SK-N-SH (cell line): ENCODE results near the gene RNF157. TPM values are rescaled to one million over a fixed set of nuclear protein-coding genes. Genes with fewer than 3 reads are reported as not detected.

Experiments
- CTCF ChIA-PET: fragments of 300-600, 350-600 bp; formaldehyde crosslinking; extraction: SDS; loops from one replicate; lab custom pipeline; 2021; lab: Yijun Ruan, JAX
- POLR2A ChIA-PET: fragments of 350-600 bp; sonication (Branson Sonifier 250); formaldehyde crosslinking; extraction: SDS; loops from one replicate; lab custom pipeline; 2020; ENCODE audit warnings: antibody characterized with exemption, inconsistent platforms; lab: Yijun Ruan, JAX
- DNase-seq: peaks from one replicate; pipeline ENCODE4 v3.0.0; 2012
- H2AFZ ChIP-seq: fragments of 200-600 bp; sonication (generic); 2 replicates; pipeline ENCODE4 v1.8.1; 2016; ENCODE audit warnings: antibody characterized with exemption, mild to moderate bottlenecking, low read depth
- H3F3A ChIP-seq: fragments of 200-600 bp; sonication (generic); replicated peaks from 2 replicates; pipeline ENCODE3; 2016; ENCODE audit warnings: antibody characterized with exemption, mild to moderate bottlenecking; ENCODE audit not compliant: insufficient read depth
- H3K27ac ChIP-seq, 2 experiments: fragments of 200-500 bp in 1 of 2; fragments of 200-600 bp in 1 of 2; sonication (Bioruptor generic) in 1 of 2; sonication (generic), shearing (Covaris generic) in 1 of 2; 2 replicates each; pipeline versions ENCODE4 v1.5.1 to v1.6.1; 2014 to 2016; ENCODE audit warnings: low read depth in 2 of 2, inconsistent platforms in 1 of 2, low read length in 1 of 2, mild to moderate bottlenecking in 1 of 2, mixed read lengths in 1 of 2
- H3K27me3 ChIP-seq: fragments of 200-600 bp; sonication (generic), shearing (Covaris generic); 2 replicates; pipeline ENCODE4 v1.6.1; 2016; ENCODE audit warnings: mixed run types; ENCODE audit not compliant: insufficient read depth
- H3K36me3 ChIP-seq, 2 experiments: fragments of 200-500 bp in 1 of 2; fragments of 200-600 bp in 1 of 2; sonication (Bioruptor generic) in 1 of 2; sonication (generic) in 1 of 2; replicated peaks in 1 of 2; 2 replicates each; pipeline versions ENCODE3 to v1.5.1; 2014 to 2016; ENCODE audit warnings: low read length in 1 of 2, mild to moderate bottlenecking in 1 of 2; ENCODE audit not compliant: insufficient read depth in 2 of 2, control insufficient read depth in 1 of 2
- H3K4me1 ChIP-seq, 2 experiments: fragments of 200-500 bp in 1 of 2; fragments of 200-600 bp in 1 of 2; sonication (Bioruptor generic) in 1 of 2; sonication (generic), shearing (Covaris generic) in 1 of 2; 2 replicates each; pipeline versions ENCODE4 v1.5.1 to v1.6.1; 2014 to 2016; ENCODE audit warnings: low read depth in 1 of 2, low read length in 1 of 2, mixed run types in 1 of 2; ENCODE audit not compliant: insufficient read depth in 2 of 2, control insufficient read depth in 1 of 2
- H3K4me2 ChIP-seq: fragments of 200-600 bp; sonication (generic), shearing (Covaris generic); 2 replicates; pipeline ENCODE4 v1.6.1; 2017; ENCODE audit warnings: mixed run types
- H3K4me3 ChIP-seq, 2 experiments: fragments of 200-500 bp in 1 of 2; fragments of 200-600 bp in 1 of 2; sonication (Bioruptor generic) in 1 of 2; sonication (generic), shearing (Covaris generic) in 1 of 2; 2 replicates each; pipeline versions ENCODE4 v1.5.1 to v1.8.1; 2014 to 2016; ENCODE audit warnings: low read depth in 2 of 2, inconsistent platforms in 1 of 2, low read length in 1 of 2, mild to moderate bottlenecking in 1 of 2, mixed read lengths in 1 of 2, moderate library complexity in 1 of 2
- H3K79me2 ChIP-seq: fragments of 200-600 bp; sonication (generic); 2 replicates; pipeline ENCODE4 v1.8.1; 2017; ENCODE audit warnings: mild to moderate bottlenecking; ENCODE audit not compliant: insufficient read depth
- H3K9ac ChIP-seq: fragments of 200-600 bp; sonication (generic); 2 replicates; pipeline ENCODE4 v1.6.1; 2017; ENCODE audit warnings: mixed run types
- H3K9me2 ChIP-seq: fragments of 200-600 bp; sonication (generic); 2 replicates; pipeline ENCODE4 v1.6.1; 2017; ENCODE audit warnings: mixed run types
- H3K9me3 ChIP-seq: fragments of 200-600 bp; sonication (generic); 2 replicates; pipeline ENCODE4 v1.6.1; 2017; ENCODE audit warnings: mixed run types, mild to moderate bottlenecking, moderate library complexity
- H4K20me1 ChIP-seq: fragments of 200-600 bp; sonication (generic); 2 replicates; pipeline ENCODE4 v1.6.1; 2017; ENCODE audit warnings: mild to moderate bottlenecking, mixed run types; ENCODE audit not compliant: insufficient read depth
- EP300 ChIP-seq, 2 experiments: IDR thresholded peaks; 2 replicates each; pipeline versions ENCODE4 v1.4.0 to v1.6.1; 2012; ENCODE audit warnings: borderline replicate concordance in 1 of 2, low read depth in 1 of 2, low read length in 1 of 2
- FOSL2 ChIP-seq: IDR thresholded peaks from 2 replicates; pipeline ENCODE4 v1.4.0; 2012; ENCODE audit warnings: low read depth, mild to moderate bottlenecking, moderate library complexity, borderline replicate concordance
- FOXM1 ChIP-seq: IDR thresholded peaks from 2 replicates; pipeline ENCODE4 v1.4.0; 2012; ENCODE audit warnings: low read depth, mild to moderate bottlenecking
- GABPA ChIP-seq: IDR thresholded peaks from 2 replicates; pipeline ENCODE4 v1.4.0; 2012; ENCODE audit warnings: low read depth, mild to moderate bottlenecking
- GATA2 ChIP-seq: sonication (generic); formaldehyde crosslinking; IDR thresholded peaks from 2 replicates; pipeline ENCODE4 v1.5.0; 2020; ENCODE audit warnings: mild to moderate bottlenecking, missing genetic modification reagents
- JUND ChIP-seq: IDR thresholded peaks from 2 replicates; pipeline ENCODE4 v1.4.0; 2012
- MAX ChIP-seq: IDR thresholded peaks from 2 replicates; pipeline ENCODE4 v1.4.0; 2012; ENCODE audit warnings: low read depth
- MEF2A ChIP-seq: IDR thresholded peaks from 2 replicates; pipeline ENCODE4 v1.4.0; 2012; ENCODE audit warnings: low read depth, borderline replicate concordance
- NFIC ChIP-seq: IDR thresholded peaks from 2 replicates; pipeline ENCODE4 v1.4.0; 2012; ENCODE audit warnings: borderline replicate concordance
- NRF1 ChIP-seq: IDR thresholded peaks from 2 replicates; pipeline ENCODE4 v1.6.1; 2012; ENCODE audit warnings: low read depth, mild to moderate bottlenecking, low read length
- PBX3 ChIP-seq: IDR thresholded peaks from 2 replicates; pipeline ENCODE4; 2012
- POLR2AphosphoS5 ChIP-seq: IDR thresholded peaks from 2 replicates; pipeline ENCODE4 v1.6.1; 2012; ENCODE audit warnings: low read depth, low read length
- RCOR1 ChIP-seq: fragments of 150-350 bp; IDR thresholded peaks from 2 replicates; pipeline ENCODE4 v1.6.1; 2017; ENCODE audit warnings: antibody characterized with exemption, low read length
- RXRA ChIP-seq: IDR thresholded peaks from 2 replicates; pipeline ENCODE4 v1.4.0; 2012; ENCODE audit warnings: low read depth, mild to moderate bottlenecking, borderline replicate concordance
- SMC3 ChIP-seq: IDR thresholded peaks from 2 replicates; pipeline ENCODE4 v1.6.1; 2012; ENCODE audit warnings: low read depth, low read length, improper control_type of control experiment
- TAF1 ChIP-seq: IDR thresholded peaks from 2 replicates; pipeline ENCODE4 v1.6.1; 2012; ENCODE audit warnings: low read depth, mild to moderate bottlenecking, low read length, moderate library complexity, borderline replicate concordance
- TEAD4 ChIP-seq: IDR thresholded peaks from 2 replicates; pipeline ENCODE4 v1.4.0; 2012; ENCODE audit warnings: mild to moderate bottlenecking, borderline replicate concordance; ENCODE audit not compliant: insufficient read depth
- WGBS: methylation state at CpG from one replicate; pipeline ENCODE4 v1.1.6; 2017; ENCODE audit warnings: low lambda C conversion rate; 5-methylcytosine and 5-hydroxymethylcytosine counted together
- polyA plus RNA-seq, 3 experiments: library from polyadenylated mRNA; depleted of rRNA; stranded (reverse); fragments of >200 nt; gene quantifications; 2 replicates each; pipeline ENCODE4 v1.2.3, GENCODE V29; 2012
- TF ChIP-seq, protein P1 (sequence below): fragments of 150-350 bp; IDR thresholded peaks from 2 replicates; pipeline ENCODE4 v1.6.1; 2017; ENCODE audit warnings: antibody characterized with exemption, low read length, low read depth, borderline replicate concordance
- TF ChIP-seq, protein P2 (sequence below): fragments of 150-350 bp; IDR thresholded peaks from 2 replicates; pipeline ENCODE4 v1.6.1; 2016; ENCODE audit warnings: mild to moderate bottlenecking, low read depth, low read length
- TF ChIP-seq, protein P3 (sequence below): IDR thresholded peaks from 2 replicates; pipeline ENCODE4 v1.6.1; 2012; ENCODE audit warnings: mild to moderate bottlenecking, low read depth, low read length, moderate library complexity

RNF157 gene
- polyA plus RNA-seq, 1 of the 3 experiments (the other 2 are of a cell fraction) = 5.2 TPM

- Histone ChIP-seq H3K27me3 (no peaks in the 10 kb centered on the region), H3K9me3 (no peaks in the 10 kb centered on the region), H3K36me3 (peaks cover 0 to 4% of the 10 kb centered on the region in 2 experiments), H3K9ac (no peak overlapping the region), H3F3A (no peaks in the 10 kb centered on the region), H3K79me2 (no peaks in the 10 kb centered on the region), H4K20me1 (no peaks in the 10 kb centered on the region), H3K4me3 (no peak overlapping the region), H3K27ac (no peak overlapping the region), H3K4me2 (no peak overlapping the region), H3K4me1 (no peaks in the 10 kb centered on the region), H2AFZ (no peak overlapping the region), H3K9me2 (no peaks in the 10 kb centered on the region)
- no peak for DNase-seq
- WGBS = 89% methylated on average over 20 of the region's 20 CpGs
- TF ChIP-seq TAF1 (no peak), RXRA (no peak), EP300 (IDR thresholded peaks at IDR 0.05; ENCODE audit: borderline replicate concordance in 1 of 2, low read depth in 1 of 2, low read length in 1 of 2) (no peak), MEF2A (no peak), NRF1 (no peak), TEAD4 (no peak), RCOR1 (no peak), GABPA (no peak), NFIC (no peak), FOSL2 (no peak), MAX (no peak), GATA2 (CRISPR knock-in tag) (no peak), JUND (no peak), POLR2AphosphoS5 (no peak), SMC3 (no peak), PBX3 (no peak), FOXM1 (no peak)
- TF ChIP-seq, protein P1, sequence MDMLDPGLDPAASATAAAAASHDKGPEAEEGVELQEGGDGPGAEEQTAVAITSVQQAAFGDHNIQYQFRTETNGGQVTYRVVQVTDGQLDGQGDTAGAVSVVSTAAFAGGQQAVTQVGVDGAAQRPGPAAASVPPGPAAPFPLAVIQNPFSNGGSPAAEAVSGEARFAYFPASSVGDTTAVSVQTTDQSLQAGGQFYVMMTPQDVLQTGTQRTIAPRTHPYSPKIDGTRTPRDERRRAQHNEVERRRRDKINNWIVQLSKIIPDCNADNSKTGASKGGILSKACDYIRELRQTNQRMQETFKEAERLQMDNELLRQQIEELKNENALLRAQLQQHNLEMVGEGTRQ = no peak
- TF ChIP-seq, protein P2, sequence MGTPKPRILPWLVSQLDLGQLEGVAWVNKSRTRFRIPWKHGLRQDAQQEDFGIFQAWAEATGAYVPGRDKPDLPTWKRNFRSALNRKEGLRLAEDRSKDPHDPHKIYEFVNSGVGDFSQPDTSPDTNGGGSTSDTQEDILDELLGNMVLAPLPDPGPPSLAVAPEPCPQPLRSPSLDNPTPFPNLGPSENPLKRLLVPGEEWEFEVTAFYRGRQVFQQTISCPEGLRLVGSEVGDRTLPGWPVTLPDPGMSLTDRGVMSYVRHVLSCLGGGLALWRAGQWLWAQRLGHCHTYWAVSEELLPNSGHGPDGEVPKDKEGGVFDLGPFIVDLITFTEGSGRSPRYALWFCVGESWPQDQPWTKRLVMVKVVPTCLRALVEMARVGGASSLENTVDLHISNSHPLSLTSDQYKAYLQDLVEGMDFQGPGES = no peak
- TF ChIP-seq, protein P3, sequence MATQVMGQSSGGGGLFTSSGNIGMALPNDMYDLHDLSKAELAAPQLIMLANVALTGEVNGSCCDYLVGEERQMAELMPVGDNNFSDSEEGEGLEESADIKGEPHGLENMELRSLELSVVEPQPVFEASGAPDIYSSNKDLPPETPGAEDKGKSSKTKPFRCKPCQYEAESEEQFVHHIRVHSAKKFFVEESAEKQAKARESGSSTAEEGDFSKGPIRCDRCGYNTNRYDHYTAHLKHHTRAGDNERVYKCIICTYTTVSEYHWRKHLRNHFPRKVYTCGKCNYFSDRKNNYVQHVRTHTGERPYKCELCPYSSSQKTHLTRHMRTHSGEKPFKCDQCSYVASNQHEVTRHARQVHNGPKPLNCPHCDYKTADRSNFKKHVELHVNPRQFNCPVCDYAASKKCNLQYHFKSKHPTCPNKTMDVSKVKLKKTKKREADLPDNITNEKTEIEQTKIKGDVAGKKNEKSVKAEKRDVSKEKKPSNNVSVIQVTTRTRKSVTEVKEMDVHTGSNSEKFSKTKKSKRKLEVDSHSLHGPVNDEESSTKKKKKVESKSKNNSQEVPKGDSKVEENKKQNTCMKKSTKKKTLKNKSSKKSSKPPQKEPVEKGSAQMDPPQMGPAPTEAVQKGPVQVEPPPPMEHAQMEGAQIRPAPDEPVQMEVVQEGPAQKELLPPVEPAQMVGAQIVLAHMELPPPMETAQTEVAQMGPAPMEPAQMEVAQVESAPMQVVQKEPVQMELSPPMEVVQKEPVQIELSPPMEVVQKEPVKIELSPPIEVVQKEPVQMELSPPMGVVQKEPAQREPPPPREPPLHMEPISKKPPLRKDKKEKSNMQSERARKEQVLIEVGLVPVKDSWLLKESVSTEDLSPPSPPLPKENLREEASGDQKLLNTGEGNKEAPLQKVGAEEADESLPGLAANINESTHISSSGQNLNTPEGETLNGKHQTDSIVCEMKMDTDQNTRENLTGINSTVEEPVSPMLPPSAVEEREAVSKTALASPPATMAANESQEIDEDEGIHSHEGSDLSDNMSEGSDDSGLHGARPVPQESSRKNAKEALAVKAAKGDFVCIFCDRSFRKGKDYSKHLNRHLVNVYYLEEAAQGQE = no peak
- CTCF ChIA-PET = interaction anchor here (0.7 to 4.6 kb wide), 6 partner anchors 12 to 118 kb away, joined by 3 to 22 read pairs (median 4); no protein-coding TSS in a partner anchor
- POLR2A ChIA-PET = no interaction called here
Observed at GRCh38 chr17:76161619-76162266, 78.5 kb downstream of the RNF157 start.
